Smooth muscle cell (in vitro differentiated cells): ENCODE data around the gene TLL2. TPM values are rescaled to one million over a fixed set of nuclear protein-coding genes. Genes with fewer than 3 reads are reported as not detected.

ENCODE experiments used
- DNase-seq: peaks from one replicate; lab custom pipeline; 2025; ENCODE audit not compliant: unreplicated experiment; lab: John Stamatoyannopoulos, UW
- H2AFZ ChIP-seq: fragments of 200-600 bp; sonication (generic); 2 replicates; pipeline ENCODE4 v1.6.0; 2016; ENCODE audit warnings: antibody characterized with exemption, low read depth, mild to moderate bottlenecking
- H3F3A ChIP-seq: fragments of 200-600 bp; sonication (generic); 2 replicates; pipeline ENCODE4 v1.6.0; 2017; ENCODE audit warnings: antibody characterized with exemption, low read depth
- H3K27ac ChIP-seq: fragments of 200-600 bp; sonication (generic); 2 replicates; pipeline ENCODE4 v1.5.1; 2016; ENCODE audit warnings: low read depth, mild to moderate bottlenecking
- H3K27me3 ChIP-seq: fragments of 200-600 bp; sonication (generic); 2 replicates; pipeline ENCODE4 v1.6.1; 2016; ENCODE audit warnings: low read depth, mild to moderate bottlenecking
- H3K36me3 ChIP-seq: fragments of 200-600 bp; sonication (generic); 2 replicates; pipeline ENCODE4 v1.5.1; 2016; ENCODE audit warnings: low read depth
- H3K4me1 ChIP-seq: fragments of 200-600 bp; sonication (generic); 2 replicates; pipeline ENCODE4 v1.5.1; 2016; ENCODE audit warnings: low read depth
- H3K4me2 ChIP-seq: fragments of 200-600 bp; sonication (generic); 2 replicates; pipeline ENCODE4 v1.6.0; 2016; ENCODE audit warnings: mild to moderate bottlenecking
- H3K4me3 ChIP-seq: fragments of 200-600 bp; sonication (generic); 2 replicates; pipeline ENCODE4 v1.5.1; 2016; ENCODE audit warnings: mild to moderate bottlenecking
- H3K79me2 ChIP-seq: fragments of 200-600 bp; sonication (generic); 2 replicates; pipeline ENCODE4 v1.6.0; 2016; ENCODE audit warnings: low read depth, mild to moderate bottlenecking
- H3K9ac ChIP-seq: fragments of 200-600 bp; sonication (generic); 2 replicates; pipeline ENCODE4 v1.6.0; 2016; ENCODE audit warnings: low read depth
- H3K9me3 ChIP-seq: fragments of 200-600 bp; sonication (generic); replicated peaks from 2 replicates; pipeline ENCODE4 v1.5.1; 2016; ENCODE audit warnings: low read depth
- H4K20me1 ChIP-seq: fragments of 200-600 bp; sonication (generic); 2 replicates; pipeline ENCODE4 v1.6.0; 2016; ENCODE audit warnings: low read depth
- WGBS: methylation state at CpG from one replicate; pipeline ENCODE4 v1.1.7; 2016; ENCODE audit warnings: low lambda C conversion rate; 5-methylcytosine and 5-hydroxymethylcytosine counted together
- polyA plus RNA-seq: library from polyadenylated mRNA; unstranded; fragments of >200 nt; fragmentation: Nextera tagmentation; extraction: Ambion mirVana; gene quantifications from 2 replicates; pipeline ENCODE4 v1.2.1, GENCODE V29; 2016
- total RNA-seq: library from RNA; depleted of rRNA; stranded (reverse); fragments of >200 nt; gene quantifications from 2 replicates; pipeline ENCODE4 v1.2.3, GENCODE V29; 2014
- TF ChIP-seq, protein P1 (sequence below): fragments of 200-600 bp; sonication (generic); IDR thresholded peaks from 2 replicates; pipeline ENCODE4 v1.5.1; 2017; ENCODE audit warnings: borderline replicate concordance, mild to moderate bottlenecking, antibody characterized with exemption; ENCODE audit not compliant: insufficient read depth, poor library complexity, severe bottlenecking

TLL2 gene
- total and polyA plus RNA-seq, 2 experiments from 2014 or later = 0.18 TPM; not detected in 1

DNA sequence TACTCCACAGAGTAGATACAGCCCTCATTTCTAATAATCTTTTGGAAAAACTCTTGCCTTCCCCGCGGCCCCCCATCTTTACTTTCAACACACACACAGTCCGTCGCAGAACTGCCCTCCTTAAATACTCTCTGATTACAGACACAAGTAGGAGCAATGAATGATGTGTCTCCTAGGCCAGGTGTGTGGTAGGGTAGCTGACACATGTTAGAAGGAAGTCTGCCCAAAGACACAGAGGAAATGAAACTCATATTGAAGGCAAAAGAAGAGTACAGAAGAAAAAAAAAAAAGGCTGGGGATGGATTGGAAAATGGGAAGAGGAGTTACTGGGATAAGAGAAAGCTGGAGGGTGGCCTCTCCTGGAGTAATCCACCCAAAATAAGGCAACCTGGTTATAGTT is 169.5 kb downstream of the TLL2 start:
- Histone ChIP-seq H3K4me1 (peaks cover 18% of the 10 kb centered on the region), H3K4me3 (no peak overlapping the region), H3K9me3 (no peaks in the 10 kb centered on the region), H3K4me2 (no peak overlapping the region), H2AFZ (no peak overlapping the region), H3K9ac (no peak overlapping the region), H3K27ac (no peak overlapping the region), H3K79me2 (no peaks in the 10 kb centered on the region), H3K36me3 (no peaks in the 10 kb centered on the region), H3F3A (no peaks in the 10 kb centered on the region), H3K27me3 (no peaks in the 10 kb centered on the region), H4K20me1 (no peaks in the 10 kb centered on the region)
- no peak for DNase-seq
- WGBS = 96% methylated on average over 4 of the region's 4 CpGs
- TF ChIP-seq, protein P1, sequence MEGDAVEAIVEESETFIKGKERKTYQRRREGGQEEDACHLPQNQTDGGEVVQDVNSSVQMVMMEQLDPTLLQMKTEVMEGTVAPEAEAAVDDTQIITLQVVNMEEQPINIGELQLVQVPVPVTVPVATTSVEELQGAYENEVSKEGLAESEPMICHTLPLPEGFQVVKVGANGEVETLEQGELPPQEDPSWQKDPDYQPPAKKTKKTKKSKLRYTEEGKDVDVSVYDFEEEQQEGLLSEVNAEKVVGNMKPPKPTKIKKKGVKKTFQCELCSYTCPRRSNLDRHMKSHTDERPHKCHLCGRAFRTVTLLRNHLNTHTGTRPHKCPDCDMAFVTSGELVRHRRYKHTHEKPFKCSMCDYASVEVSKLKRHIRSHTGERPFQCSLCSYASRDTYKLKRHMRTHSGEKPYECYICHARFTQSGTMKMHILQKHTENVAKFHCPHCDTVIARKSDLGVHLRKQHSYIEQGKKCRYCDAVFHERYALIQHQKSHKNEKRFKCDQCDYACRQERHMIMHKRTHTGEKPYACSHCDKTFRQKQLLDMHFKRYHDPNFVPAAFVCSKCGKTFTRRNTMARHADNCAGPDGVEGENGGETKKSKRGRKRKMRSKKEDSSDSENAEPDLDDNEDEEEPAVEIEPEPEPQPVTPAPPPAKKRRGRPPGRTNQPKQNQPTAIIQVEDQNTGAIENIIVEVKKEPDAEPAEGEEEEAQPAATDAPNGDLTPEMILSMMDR = no peak

DNA sequence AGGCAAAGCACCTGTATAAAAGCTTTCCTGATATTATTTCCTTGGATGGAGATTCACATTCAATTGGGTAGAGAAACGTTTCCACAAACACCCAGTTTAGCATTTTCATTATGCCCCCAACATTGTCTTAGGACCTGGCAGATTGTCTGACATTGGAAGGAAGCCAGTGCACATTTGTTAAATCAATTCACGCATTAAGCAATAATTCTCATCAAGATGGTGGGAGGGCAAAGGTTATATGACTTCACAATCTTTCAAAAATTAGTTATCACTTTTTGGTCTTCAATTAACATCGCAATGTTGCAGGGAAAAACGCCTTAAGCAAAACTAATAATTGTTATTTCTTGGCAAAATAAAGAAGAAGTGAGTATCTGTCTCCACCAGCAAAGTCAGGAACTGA is 171.3 kb downstream of the TLL2 start:
- no peak for DNase-seq
- 68% methylated on average over 4 of the region's 4 CpGs for WGBS
- Histone ChIP-seq H3K9ac (no peak overlapping the region), H3K4me3 (no peak overlapping the region), H3K27ac (no peak overlapping the region), H2AFZ (no peak overlapping the region), H3K4me2 (no peak overlapping the region), H3K36me3 (no peaks in the 10 kb centered on the region), H3K4me1 (peaks cover 26% of the 10 kb centered on the region), H3K27me3 (no peaks in the 10 kb centered on the region), H4K20me1 (no peaks in the 10 kb centered on the region), H3K79me2 (no peaks in the 10 kb centered on the region), H3F3A (no peaks in the 10 kb centered on the region), H3K9me3 (no peaks in the 10 kb centered on the region)
- TF ChIP-seq, protein P1 = no peak

DNA sequence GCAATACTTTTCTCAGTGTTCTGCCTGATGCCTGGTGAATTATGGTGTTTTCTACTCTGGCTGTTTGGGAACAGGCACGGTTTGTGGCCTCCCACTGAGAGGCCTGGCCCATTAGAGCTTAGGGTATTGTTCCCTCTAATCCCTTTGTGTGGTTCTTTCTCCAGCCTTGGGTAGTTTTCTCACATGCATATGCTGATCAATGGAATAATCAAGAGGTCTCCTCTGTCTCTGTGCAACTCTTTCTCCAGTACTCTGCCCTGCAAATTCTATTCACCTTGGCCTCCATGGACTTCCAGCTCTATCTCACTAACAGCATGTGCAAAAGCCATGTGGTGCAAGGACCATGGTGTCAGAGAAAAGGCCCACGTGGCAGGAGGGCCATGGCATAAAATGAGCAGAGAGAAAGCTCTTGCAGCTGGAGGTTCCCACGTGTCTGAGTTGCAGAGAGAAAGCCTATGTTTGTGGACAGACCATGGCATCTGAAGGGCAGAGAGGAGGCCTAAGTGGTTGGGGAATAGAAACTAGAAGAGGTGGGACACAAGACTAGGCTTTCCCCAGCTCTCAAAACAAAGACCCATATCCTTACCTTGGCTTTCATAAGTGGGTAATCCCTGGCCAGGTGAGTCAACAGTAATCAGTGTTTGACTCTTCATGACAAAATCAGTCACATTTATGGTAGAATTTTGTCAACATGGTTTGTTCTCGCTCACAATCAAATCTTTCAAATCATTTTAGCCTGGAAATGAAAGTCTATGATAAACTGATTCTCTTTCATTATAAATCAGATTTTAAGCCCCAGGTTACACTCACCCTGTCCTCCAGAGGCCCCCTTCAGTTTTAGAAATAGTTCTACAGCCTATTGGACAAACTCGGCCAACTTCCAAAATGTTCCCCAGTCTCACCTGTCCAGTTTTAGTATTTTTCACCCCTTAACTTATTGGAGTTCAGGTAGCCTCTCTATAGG is 172.2 kb downstream of the TLL2 start:
- Histone ChIP-seq H3F3A (no peaks in the 10 kb centered on the region), H3K27ac (no peak overlapping the region), H2AFZ (no peak overlapping the region), H3K9me3 (no peaks in the 10 kb centered on the region), H3K36me3 (no peaks in the 10 kb centered on the region), H3K79me2 (no peaks in the 10 kb centered on the region), H4K20me1 (no peaks in the 10 kb centered on the region), H3K4me2 (no peak overlapping the region), H3K9ac (no peak overlapping the region), H3K27me3 (no peaks in the 10 kb centered on the region), H3K4me3 (no peak overlapping the region), H3K4me1 (peaks cover 26% of the 10 kb centered on the region)
- 65% methylated on average over 5 of the region's 5 CpGs for WGBS
- TF ChIP-seq, protein P1 = no peak
- DNase-seq = no peak
